Measurements from ENCODE around the gene HEPHL1. TPM values are rescaled to one million over a fixed set of nuclear protein-coding genes. Genes with fewer than 3 reads are reported as not detected.
"Not testable (repeated sequence)": the region's sequence is repeated elsewhere in the genome, so short reads cannot be mapped to it uniquely, and the experiment has no call there.

The HEPHL1 gene
- total RNA-seq, 2 experiments from 2014 or later, result not detected

DNA sequence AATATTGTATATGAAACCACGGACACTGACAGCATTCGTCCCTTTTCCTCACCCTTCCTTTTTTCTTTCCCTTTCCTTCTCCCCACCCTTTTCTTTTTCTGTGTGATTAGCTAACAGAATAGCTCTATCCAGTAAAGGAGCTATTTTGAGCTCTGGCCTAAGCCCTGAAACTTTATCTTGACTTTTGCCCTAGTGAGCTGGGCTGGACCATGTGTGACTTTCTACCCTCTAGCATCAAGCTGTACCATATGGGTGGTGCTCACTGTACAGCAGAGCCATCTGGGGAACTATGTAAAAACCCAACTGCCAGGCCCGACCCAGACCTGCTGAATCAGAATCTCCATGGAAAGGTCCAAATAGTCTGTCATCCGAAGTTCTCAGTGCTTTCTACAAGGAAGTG, 85.6 kb downstream of the HEPHL1 start:
- Mint-ChIP-seq H3K36me3 (ENCODE audit: low read depth) (no peaks in the 10 kb centered on the region), H3K9me3 (no peaks in the 10 kb centered on the region), H3K4me3 (no peak overlapping the region), H3K27me3 (ENCODE audit: low read depth) (peaks cover 16% of the 10 kb centered on the region), H3K4me1 (ENCODE audit: low read depth) (no peaks in the 10 kb centered on the region), H3K27ac (no peak overlapping the region)
- DNase-seq, result no peak
- CTCF ChIA-PET, result interaction anchor here (0.7 kb wide), 1 partner anchor 92 kb away, joined by 3 read pairs; no protein-coding TSS in a partner anchor
- intact Hi-C loops (cut with micrococcal nuclease), result no loop called here

DNA sequence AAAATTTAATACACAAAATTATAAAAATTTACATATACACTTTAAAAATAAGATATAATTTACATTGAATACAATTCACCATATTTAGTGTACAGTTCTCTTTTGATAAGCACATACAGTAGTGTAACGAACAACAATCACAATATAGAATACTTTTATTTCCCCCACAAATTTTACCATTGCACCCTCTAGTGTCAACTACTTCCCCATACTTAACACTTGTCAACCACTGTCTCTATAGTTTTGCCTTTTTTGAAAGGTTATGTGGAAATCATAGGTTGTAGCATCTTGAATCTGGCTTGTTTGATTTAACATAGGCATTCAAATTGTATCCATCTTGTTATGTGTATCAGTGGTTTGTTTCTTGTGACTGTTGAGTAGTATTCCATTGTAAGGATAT, 86.2 kb downstream of the HEPHL1 start:
- H3K27ac Mint-ChIP-seq, result no peak overlapping the region
- no peaks in the 10 kb centered on the region for H3K9me3 Mint-ChIP-seq
- intact Hi-C loops (cut with micrococcal nuclease), result no loop called here
- CTCF ChIA-PET, result no interaction called here
- H3K27me3 Mint-ChIP-seq (ENCODE audit: low read depth), result peaks cover 17% of the 10 kb centered on the region
- no peaks in the 10 kb centered on the region for H3K36me3 Mint-ChIP-seq (ENCODE audit: low read depth)
- DNase-seq, result no peak
- no peak overlapping the region for H3K4me3 Mint-ChIP-seq
- H3K4me1 Mint-ChIP-seq (ENCODE audit: low read depth), result no peaks in the 10 kb centered on the region

- H3K27ac Mint-ChIP-seq, result no peak overlapping the region
- H3K36me3 Mint-ChIP-seq (ENCODE audit: low read depth), result no peaks in the 10 kb centered on the region
- no peak for DNase-seq
- H3K4me1 Mint-ChIP-seq (ENCODE audit: low read depth), result no peaks in the 10 kb centered on the region
- peaks cover 25% of the 10 kb centered on the region for H3K27me3 Mint-ChIP-seq (ENCODE audit: low read depth)
- intact Hi-C loops (cut with micrococcal nuclease), result no loop called here
- H3K4me3 Mint-ChIP-seq, result no peak overlapping the region
- H3K9me3 Mint-ChIP-seq, result no peaks in the 10 kb centered on the region
- CTCF ChIA-PET, result no interaction called here
Observed at GRCh38 chr11:94111241-94111640, 90.1 kb downstream of the HEPHL1 start.

GRCh38 chr11:94111660-94112059, 90.5 kb downstream of the HEPHL1 start:
- Mint-ChIP-seq H3K27ac (no peak overlapping the region), H3K36me3 (ENCODE audit: low read depth) (no peaks in the 10 kb centered on the region), H3K9me3 (no peaks in the 10 kb centered on the region), H3K4me1 (ENCODE audit: low read depth) (no peaks in the 10 kb centered on the region), H3K4me3 (no peak overlapping the region), H3K27me3 (ENCODE audit: low read depth) (peaks cover 24% of the 10 kb centered on the region)
- CTCF ChIA-PET, result no interaction called here
- no peak for DNase-seq
- intact Hi-C loops (cut with micrococcal nuclease), result no loop called here

DNA sequence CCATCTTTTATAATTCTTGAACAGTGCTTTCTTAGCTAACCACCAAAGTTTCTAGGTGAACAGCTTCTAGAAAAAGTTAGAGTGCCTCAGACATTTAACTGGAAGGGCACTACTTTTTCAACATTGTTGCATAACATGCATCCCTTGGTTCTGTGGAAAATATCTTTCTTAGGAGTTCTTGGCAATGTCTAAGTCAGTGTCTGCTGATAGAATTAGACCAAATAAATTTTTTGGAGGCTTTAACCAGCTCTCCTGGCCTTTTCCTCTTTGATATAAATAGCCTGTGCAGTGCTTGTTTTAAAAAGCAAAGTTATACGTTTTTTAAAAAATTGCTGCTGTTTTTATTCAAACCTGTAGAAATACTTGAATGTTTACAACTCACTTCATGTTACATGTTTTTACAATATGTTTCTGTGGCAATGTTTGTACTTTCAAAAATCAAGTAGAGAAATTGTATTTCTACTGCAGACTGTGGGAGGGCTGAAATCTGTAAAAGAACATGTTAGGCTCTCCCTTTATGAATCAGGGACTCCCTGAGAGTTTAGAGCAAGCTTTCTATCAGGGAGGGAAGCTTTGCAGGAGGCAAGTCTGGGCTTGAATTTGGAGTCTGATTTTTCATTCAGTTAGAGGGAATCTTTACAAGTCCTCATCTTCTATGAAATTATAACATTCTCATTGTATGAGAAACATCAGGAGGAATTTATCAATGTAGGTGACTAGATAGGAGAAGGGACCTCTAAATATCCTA, 91.2 kb downstream of the HEPHL1 start:
- H3K9me3 Mint-ChIP-seq, result no peaks in the 10 kb centered on the region
- H3K4me3 Mint-ChIP-seq, result no peak overlapping the region
- H3K27me3 Mint-ChIP-seq (ENCODE audit: low read depth), result peaks cover 23% of the 10 kb centered on the region
- H3K27ac Mint-ChIP-seq, result no peak overlapping the region
- DNase-seq, result no peak
- H3K4me1 Mint-ChIP-seq (ENCODE audit: low read depth), result no peaks in the 10 kb centered on the region
- CTCF ChIA-PET, result no interaction called here
- intact Hi-C loops (cut with micrococcal nuclease), result no loop called here
- no peaks in the 10 kb centered on the region for H3K36me3 Mint-ChIP-seq (ENCODE audit: low read depth)

DNA sequence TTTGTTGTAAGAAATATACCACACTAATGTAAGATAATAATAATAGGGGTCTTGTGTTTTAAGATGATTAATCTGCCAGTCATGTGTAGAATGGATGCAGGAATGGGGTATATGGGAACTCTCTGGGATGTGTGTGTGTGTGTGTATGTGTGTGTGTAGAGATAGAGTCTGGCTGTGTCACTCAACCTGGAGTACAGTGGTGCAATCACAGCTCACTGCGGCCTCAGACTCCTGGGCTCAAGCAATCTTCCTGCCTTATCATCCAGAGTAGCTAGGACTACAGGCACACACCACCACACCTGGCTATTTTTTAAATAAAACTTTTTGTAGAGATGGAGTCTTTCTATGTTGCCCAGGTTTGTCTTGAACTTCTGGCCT, 96.0 kb downstream of the HEPHL1 start:
- Mint-ChIP-seq H3K9me3 (no peaks in the 10 kb centered on the region), H3K27me3 (ENCODE audit: low read depth) (peaks cover 12% of the 10 kb centered on the region), H3K4me1 (ENCODE audit: low read depth) (no peaks in the 10 kb centered on the region), H3K36me3 (ENCODE audit: low read depth) (no peaks in the 10 kb centered on the region), H3K4me3 (no peak overlapping the region), H3K27ac (no peak overlapping the region)
- CTCF ChIA-PET, result interaction anchor here (0.6 to 1.5 kb wide), 2 partner anchors 55 to 401 kb away, joined by 4 to 6 read pairs; no protein-coding TSS in a partner anchor
- intact Hi-C loops (cut with micrococcal nuclease), result no loop called here
- DNase-seq, result no peak

DNA sequence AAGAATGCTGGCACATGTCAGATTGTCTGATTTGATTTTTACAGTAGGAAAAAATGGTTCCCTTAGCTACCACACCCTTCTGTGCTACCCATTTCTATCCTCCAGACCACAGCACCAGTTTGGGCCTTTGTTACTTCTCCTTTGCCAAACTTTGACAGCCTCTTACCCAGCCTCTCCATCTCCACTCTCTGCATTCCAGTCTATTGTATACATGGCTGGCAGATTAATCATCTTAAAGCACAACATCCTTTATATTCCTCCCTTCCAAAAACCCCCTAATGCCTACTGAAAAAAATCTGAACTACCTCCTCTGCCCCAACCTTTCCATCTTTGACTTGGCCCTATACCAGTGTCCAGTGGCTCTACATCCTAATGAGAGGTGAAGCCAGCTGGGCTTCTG, 96.7 kb downstream of the HEPHL1 start:
- DNase-seq, result no peak
- Mint-ChIP-seq H3K36me3 (ENCODE audit: low read depth) (no peaks in the 10 kb centered on the region), H3K27me3 (ENCODE audit: low read depth) (peaks cover 12% of the 10 kb centered on the region), H3K4me3 (no peak overlapping the region), H3K9me3 (no peaks in the 10 kb centered on the region), H3K27ac (no peak overlapping the region), H3K4me1 (ENCODE audit: low read depth) (no peaks in the 10 kb centered on the region)
- intact Hi-C loops (cut with micrococcal nuclease), result no loop called here
- CTCF ChIA-PET, result interaction anchor here (0.6 to 1.5 kb wide), 2 partner anchors 54 to 400 kb away, joined by 4 to 6 read pairs; no protein-coding TSS in a partner anchor

- H3K9me3 Mint-ChIP-seq; intact Hi-C loops (cut with micrococcal nuclease); H3K27me3 Mint-ChIP-seq (ENCODE audit: low read depth); H3K27ac Mint-ChIP-seq; H3K36me3 Mint-ChIP-seq (ENCODE audit: low read depth); H3K4me1 Mint-ChIP-seq (ENCODE audit: low read depth); H3K4me3 Mint-ChIP-seq; DNase-seq; CTCF ChIA-PET: not testable (repeated sequence)
Observed at GRCh38 chr11:94119676-94120075, 98.5 kb downstream of the HEPHL1 start.

DNA sequence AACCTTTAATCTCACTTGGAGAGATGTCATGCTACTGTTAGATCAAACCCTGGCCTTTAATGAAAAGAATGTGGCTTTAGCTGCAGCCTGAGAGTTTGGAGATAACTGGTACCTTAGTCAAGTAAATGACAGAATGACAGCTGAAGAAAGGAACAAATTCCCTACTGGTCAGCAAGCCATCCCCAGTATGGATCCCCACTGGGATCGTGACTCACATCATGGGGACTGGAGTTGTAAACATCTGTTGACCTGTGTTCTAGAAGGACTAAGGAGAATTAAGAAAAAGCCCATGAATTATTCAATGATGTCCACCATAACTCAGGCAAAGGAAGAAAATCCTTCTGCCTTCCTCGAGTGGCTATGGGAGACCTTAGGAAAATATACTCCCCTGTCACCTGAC, 99.4 kb downstream of the HEPHL1 start:
- H3K27me3 Mint-ChIP-seq (ENCODE audit: low read depth); H3K27ac Mint-ChIP-seq; DNase-seq; H3K4me1 Mint-ChIP-seq (ENCODE audit: low read depth); H3K9me3 Mint-ChIP-seq; intact Hi-C loops (cut with micrococcal nuclease); H3K36me3 Mint-ChIP-seq (ENCODE audit: low read depth); CTCF ChIA-PET; H3K4me3 Mint-ChIP-seq: not testable (repeated sequence)

- H3K27me3 Mint-ChIP-seq (ENCODE audit: low read depth), result no peaks in the 10 kb centered on the region
Observed at GRCh38 chr11:94120946-94121345, 99.8 kb downstream of the HEPHL1 start.

GRCh38 chr11:94125407-94126115, 104.4 kb downstream of the HEPHL1 start:
- CTCF ChIA-PET, result no interaction called here
- H3K27ac Mint-ChIP-seq, result no peak overlapping the region
- intact Hi-C loops (cut with micrococcal nuclease), result loop anchor here (5.0 kb wide), 1 partner anchor 583 kb away; the partner anchor contains the start of gene SMCO4

More at GRCh38 chr11:94120946-94121345, 99.8 kb downstream of the HEPHL1 start:
- CTCF ChIA-PET, result no interaction called here
- H3K4me3 Mint-ChIP-seq, result no peak overlapping the region
- no peaks in the 10 kb centered on the region for H3K36me3 Mint-ChIP-seq (ENCODE audit: low read depth)
- intact Hi-C loops (cut with micrococcal nuclease), result no loop called here
- DNase-seq, result no peak
- H3K9me3 Mint-ChIP-seq, result no peaks in the 10 kb centered on the region
- no peak overlapping the region for H3K27ac Mint-ChIP-seq
- H3K4me1 Mint-ChIP-seq (ENCODE audit: low read depth), result no peaks in the 10 kb centered on the region

GRCh38 chr11:94127638-94128037, 106.5 kb downstream of the HEPHL1 start:
- Mint-ChIP-seq H3K4me3 (no peak overlapping the region), H3K27ac (peak overlapping the region; percentile 88), H3K4me1 (ENCODE audit: low read depth) (peaks cover 13% of the 10 kb centered on the region), H3K27me3 (ENCODE audit: low read depth) (no peaks in the 10 kb centered on the region), H3K36me3 (ENCODE audit: low read depth) (no peaks in the 10 kb centered on the region), H3K9me3 (no peaks in the 10 kb centered on the region)
- intact Hi-C loops (cut with micrococcal nuclease), result loop anchor here (1.0 to 5.0 kb wide), 7 partner anchors 8 to 585 kb away; partner anchors contain the start of genes ANKRD49, C11orf54, CEP295 and MED17
- CTCF ChIA-PET, result interaction anchor here (1.2 kb wide), 1 partner anchor 58 kb away, joined by 3 read pairs; no protein-coding TSS in a partner anchor
- no peak for DNase-seq

More at GRCh38 chr11:94125407-94126115, 104.4 kb downstream of the HEPHL1 start:
- no peak for DNase-seq
- no peaks in the 10 kb centered on the region for H3K36me3 Mint-ChIP-seq (ENCODE audit: low read depth)
- H3K4me3 Mint-ChIP-seq, result no peak overlapping the region
- H3K9me3 Mint-ChIP-seq, result no peaks in the 10 kb centered on the region
- peaks cover 13% of the 10 kb centered on the region for H3K4me1 Mint-ChIP-seq (ENCODE audit: low read depth)
- H3K27me3 Mint-ChIP-seq (ENCODE audit: low read depth), result no peaks in the 10 kb centered on the region
